HG03571 (cell line): ENCODE measurements around the gene ABTB1.

Experiments used
- ATAC-seq: cut with Tn5 transposase; IDR thresholded peaks from one replicate; pipeline ENCODE4 v1.9.1; 2021; ENCODE audit not compliant: unreplicated experiment

ABTB1 gene

DNA sequence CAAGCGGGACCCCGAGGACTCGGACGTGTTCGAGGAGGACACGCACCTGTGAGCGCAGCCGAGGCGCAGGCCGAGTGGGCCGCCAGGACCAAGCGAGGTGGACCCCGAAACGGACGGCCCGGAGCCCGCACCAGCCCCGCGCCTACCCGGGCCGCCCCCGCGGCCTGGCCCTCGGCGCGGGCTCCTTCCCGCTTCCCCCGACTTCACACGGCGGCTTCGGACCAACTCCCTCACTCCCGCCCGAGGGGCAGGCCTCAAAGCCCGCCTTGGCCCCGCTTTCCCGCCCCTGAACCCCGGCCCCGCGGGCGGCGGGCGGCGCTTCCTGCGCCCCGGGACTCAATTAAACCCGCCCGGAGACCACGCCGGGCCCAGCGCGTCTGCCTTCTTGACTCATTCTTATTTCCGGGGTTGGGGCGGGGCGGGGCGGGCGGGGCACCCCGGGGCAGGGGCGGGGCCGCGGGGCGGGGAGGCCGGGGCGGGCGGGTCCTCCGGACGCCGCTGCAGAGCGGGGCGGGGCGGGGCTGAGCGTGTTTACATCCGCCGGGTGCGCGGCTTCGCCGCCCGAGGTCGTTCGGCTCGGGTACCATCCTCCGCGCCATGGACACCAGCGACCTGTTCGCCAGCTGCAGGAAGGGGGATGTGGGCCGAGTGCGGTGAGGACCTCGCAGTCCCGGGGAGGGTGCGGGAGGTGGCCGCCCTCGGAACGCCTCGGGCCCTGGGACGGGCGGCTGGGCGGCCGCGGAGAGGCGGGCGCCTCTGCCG, at the start of gene ABTB1:
TSS of gene ABTB1 (plus strand) at position 524 of the 762 bp plus-strand sequence. CDS start at position 598, 74 bp downstream.
- peak; percentile 60 for ATAC-seq

DNA sequence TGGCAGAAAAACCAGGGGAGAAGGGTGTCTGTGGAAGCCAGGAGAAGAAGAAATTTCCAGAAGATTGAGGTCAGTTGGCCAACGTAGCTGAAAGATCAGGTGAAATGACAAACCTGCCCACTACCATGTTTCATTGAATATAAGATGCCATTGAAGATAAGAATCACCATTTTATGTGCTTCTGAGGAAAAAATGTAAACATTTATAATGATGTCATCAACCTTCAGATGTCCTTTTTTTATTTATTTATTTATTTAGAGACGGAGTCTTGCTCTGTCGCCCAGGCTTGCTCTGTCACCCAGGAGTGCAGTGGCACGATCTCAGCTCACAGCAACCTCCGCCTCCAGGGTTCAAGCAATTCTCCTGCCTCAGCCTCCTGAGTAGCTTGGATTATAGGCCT, 48.7 kb upstream of the ABTB1 start:
- ATAC-seq: no peak

DNA sequence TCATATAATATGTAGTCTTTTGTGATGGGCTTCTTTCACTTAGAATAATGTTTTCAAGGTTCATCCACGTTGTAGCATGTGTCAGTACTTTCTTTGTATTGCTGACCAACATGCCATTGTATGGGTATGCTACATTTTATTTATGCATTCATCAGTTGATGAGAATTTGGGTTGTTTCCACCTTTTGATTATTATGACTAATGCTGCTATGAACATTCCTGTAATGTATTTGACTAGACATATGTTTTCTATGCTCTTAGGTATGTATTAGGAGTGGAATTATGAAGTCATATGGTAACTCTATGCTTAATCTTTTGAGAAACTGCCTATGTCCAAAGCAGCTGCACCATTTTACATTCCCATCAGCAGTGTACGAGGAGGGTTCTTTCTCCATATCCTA, 46.9 kb upstream of the ABTB1 start:
- no peak for ATAC-seq

DNA sequence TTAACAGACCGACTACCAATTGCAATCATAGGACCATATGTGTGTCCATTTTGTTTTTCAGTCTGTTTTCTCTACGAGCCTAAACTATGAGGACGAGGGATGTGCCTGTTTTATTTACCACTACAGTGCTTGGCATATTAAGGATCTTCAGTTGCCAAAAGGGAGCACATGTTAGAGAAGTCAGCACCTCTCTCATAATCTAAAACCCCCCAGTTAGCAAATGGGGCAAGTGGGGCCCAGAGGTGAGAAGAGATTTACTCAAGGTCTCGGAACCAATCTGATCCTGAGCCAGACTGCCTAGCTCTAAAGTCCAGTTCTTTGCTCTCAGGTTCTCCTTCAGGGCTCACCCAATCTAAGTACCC, 44.3 kb upstream of the ABTB1 start:
- no peak for ATAC-seq

DNA sequence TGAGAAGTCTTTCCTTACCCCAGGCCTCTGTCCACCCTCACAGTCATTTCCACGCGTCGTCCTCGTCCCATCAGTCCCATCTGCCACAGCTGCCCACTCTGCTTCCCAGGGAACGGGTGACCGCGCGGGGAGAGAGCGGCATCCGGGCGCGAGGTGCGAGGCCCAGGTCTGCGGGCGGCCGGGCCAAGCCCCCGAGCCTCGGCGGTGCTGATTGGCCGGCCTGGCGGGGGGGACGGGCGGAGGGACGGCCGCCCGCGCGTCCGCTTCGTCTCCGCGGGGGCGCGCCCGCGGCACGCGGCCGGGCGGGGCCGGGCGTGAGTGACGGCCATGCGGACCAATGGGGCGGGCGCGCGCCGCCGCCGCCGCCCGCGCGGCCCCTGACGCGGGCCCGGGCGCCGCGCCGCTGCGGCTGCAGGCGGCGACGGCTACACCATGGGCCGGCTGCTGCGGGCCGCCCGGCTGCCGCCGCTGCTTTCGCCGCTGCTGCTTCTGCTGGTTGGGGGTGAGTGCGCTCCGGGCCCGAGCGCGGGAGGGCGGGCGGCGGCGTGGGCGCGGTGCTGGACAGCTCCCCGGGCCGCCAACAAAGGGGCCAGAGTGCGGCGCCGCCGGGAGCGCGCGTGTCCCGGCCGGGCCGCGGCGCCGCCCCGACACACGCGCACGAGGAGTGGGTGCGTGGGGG, 43.8 kb upstream of the ABTB1 start, which contains the start of gene PODXL2:
TSS of gene PODXL2 (plus strand) at position 398 of the 679 bp plus-strand sequence. CDS start at position 433, 35 bp downstream.
- ATAC-seq: no peak

DNA sequence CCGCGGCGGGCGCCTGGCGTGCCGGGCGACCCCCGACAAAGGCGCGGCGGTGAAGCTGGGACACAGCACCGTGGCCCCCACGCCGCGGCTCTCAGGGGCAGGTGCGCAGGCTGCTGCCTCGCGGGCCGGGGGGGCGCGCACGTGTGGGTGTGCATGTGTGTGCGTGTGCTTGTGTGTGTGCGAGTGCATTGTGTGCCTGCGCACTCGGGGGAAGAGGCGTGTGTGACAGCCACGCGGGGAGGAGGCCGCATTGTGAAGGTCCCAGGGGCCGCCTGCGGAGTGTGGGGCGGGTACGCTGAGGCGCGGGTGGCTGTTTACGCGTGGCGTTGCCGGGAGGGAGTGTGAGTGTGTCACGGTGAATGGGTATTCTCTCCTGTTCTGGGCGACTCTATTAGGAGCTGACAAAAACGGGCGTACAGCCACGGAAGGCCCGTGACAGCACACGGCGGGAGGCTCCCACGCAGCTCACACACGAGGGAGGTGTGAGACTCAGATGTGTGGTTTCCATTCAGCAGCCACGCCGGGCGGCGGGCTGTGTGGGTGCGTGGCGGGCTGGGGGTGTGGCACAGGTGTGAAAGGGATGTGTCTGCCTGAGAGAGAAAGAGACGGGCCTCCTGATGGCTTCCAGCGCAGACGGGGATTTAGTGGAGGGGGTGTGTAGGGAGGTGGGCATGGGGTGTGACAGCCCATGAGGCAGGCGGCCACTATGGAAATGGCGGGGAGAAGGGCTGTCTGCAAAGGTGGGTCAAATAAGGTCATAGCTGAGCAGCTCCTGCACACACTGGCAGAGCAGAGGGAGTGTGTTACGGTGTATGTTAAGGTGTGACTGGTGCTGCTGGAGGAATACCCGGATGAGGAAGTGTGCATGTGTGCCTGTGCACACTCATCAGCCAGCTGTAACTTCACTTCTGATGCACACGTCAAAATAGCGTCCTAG, 43.0 kb upstream of the ABTB1 start:
- ATAC-seq: no peak

DNA sequence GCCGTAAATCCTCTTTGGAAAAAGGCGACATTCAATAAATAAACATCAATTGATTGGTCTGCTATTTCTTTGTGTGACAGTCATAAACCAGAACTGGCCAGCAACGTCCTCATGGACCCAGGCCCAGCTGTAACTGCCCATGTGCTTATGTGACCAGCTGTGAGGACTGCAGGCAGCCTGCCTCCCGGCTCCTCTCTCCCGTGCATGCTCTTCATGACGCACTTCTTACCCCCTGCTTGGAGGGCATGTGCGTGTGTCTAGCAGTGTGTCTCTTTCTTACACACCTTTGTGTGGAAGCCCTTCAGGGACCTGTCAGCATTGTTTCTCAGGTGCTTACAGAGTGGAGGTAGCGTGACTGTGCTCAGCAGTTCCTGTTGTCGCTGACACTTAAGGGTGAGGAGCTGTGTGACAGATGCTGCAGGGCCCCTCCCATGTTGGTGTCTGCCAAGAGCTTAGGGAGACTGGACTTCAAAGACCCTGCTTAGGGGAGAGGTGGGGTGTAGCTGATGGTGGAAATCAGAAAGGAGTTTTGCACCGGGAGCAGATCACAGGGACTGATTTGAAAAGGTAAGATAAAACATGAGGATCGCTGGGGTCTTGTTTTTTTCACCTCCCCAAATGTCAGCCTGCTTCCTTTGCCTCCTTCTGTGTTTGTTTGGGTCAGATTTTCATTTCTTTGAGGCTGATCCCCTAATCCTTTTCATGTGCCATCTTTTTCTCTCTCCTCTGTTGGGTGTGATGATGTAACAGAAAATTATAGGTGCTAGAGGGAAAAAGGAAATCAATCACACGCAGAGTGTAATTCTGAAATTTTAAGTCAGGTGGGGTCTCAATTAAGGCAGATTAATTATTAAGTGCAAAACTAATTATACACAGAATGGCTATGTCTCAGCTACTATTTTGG, 41.7 kb upstream of the ABTB1 start:
- no peak for ATAC-seq

DNA sequence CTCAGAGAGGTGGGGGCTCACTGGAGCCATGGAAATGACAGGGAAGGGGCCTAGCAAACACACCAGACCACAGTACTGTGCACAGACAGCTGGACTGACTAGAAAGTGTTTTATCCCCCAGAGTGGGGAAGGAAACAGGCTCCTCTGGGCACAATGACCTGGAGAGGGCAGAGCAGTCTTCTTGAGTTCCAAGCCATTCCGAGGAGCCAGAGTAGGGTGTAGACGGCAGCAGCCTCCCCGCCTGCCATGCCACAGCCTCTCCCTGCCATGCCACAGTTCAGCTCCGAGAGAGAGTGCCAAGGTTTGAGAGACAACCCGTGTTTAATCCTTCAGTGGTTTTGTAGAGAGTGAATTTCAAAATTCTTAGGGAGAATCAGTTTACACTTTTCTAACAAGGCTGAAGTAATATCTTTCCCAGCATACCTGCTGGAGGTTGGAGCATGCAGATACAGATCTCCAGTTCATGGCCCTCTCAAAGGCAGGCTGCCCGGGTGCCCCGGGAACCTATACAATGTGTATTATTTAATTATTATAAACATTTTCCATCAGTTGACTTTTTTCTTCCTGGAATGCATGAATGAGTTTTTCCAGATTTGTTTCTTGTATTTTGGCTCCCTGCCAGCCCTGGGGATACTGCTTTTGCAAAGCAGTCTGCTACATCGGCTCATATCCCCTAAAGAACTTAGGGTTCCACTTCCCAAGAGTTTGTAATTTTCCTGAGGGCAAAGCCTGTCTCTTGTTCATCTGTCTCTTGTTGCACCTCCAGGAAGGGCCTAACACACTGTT, 40.5 kb upstream of the ABTB1 start:
- ATAC-seq: no peak

DNA sequence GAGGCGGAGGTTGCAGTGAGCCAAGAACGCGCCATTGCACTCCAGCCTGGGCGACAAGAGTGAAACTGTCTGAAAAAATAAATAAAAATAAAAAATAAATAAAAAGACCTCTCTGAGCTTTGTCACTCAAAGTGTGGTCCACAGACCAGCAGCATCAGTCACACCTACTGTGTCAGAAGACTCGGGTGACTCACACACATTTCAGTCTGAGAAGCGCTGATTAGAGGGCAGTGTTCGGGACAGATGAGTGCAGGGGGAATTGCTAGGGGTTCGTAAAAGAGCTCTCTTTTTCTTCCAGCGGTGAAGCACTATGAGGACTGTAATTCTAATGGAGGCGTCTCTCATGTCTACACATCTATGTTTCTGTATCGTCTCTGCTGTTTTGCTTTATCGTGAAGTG, 38.1 kb upstream of the ABTB1 start:
- no peak for ATAC-seq

DNA sequence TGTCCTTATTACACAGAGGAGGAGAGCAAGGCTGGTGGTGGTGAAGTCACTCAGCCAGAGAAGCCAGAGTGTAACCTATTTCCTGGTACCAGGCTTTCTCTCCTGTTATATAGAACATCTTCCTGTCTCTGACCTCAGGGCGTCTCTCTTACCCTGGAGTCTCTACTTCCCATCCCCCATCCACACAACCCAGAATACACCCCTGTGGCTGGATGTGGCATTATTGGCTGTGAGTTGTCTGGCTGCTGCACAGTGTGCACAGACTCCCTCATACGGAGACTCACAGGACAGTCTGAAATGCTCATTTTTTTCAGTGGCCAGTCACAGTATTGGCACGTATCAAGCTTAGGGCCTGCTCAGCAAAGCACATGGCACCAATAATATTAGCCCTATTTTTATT, 35.2 kb upstream of the ABTB1 start:
- no peak for ATAC-seq

DNA sequence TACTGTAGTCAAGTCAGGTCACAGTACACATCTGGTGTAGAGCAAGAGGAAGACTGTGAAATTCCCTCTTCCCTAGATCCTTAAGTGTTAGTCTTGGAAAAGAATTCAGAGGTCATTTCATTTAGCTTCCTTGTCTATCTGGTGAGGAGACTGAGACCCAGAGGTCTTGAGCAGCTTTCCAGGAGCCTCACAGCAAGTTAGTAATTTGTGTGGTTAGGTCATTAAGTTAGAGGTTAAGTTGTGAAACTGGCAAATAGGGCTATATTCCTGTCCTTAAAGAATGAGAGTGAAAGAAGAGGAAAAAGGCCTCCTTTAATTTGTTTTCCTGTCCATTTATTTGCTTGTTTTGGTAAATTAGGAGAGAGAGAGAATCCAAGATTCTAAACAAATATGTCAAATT, 34.8 kb upstream of the ABTB1 start:
- ATAC-seq: no peak

DNA sequence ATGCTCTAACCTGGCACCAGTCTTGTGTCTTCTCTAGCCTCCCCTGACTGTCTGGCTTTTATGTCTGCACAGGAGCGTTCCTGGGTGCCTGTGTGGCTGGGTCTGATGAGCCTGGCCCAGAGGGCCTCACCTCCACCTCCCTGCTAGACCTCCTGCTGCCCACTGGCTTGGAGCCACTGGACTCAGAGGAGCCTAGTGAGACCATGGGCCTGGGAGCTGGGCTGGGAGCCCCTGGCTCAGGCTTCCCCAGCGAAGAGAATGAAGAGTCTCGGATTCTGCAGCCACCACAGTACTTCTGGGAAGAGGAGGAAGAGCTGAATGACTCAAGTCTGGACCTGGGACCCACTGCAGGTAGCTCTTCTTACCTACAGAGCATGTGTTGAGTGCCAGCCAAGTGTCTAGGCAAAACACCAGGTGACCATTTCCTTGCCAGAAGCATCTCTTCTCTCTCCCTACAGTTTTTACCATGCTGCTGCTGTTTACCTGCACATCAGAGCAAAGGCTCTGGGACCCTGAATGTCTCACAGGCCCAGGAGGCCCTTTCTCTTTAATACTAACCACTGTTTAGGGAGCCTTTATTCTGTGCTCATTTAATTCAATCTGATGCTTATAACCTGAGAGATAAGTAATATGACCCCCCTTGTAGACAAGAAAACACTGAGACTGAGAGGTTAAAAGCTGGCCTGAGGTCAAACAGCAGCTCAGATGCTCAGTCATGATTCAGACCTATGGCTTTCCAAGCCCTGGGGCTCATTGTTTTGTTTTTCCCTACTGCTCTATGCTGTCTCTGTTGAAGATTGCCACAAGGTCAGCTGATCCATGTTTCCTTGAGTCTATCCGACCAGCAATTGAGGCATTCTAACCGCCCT, 33.3 kb upstream of the ABTB1 start:
- ATAC-seq: no peak

DNA sequence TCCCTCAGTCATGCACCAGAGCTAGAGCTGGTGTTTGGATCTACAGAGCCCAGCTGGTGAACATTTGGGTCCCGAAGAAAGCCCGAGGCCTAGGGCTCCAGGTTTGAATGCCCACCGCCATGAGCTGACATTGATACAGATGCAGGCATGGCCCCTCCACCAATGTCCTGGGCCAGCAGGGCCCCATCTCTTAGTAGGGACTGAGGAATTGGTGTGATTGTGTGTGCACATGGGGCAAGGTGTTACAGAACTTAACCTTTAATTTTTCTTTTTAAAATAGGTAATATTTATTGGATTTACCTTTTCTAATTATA, 32.8 kb upstream of the ABTB1 start:
- ATAC-seq: no peak

DNA sequence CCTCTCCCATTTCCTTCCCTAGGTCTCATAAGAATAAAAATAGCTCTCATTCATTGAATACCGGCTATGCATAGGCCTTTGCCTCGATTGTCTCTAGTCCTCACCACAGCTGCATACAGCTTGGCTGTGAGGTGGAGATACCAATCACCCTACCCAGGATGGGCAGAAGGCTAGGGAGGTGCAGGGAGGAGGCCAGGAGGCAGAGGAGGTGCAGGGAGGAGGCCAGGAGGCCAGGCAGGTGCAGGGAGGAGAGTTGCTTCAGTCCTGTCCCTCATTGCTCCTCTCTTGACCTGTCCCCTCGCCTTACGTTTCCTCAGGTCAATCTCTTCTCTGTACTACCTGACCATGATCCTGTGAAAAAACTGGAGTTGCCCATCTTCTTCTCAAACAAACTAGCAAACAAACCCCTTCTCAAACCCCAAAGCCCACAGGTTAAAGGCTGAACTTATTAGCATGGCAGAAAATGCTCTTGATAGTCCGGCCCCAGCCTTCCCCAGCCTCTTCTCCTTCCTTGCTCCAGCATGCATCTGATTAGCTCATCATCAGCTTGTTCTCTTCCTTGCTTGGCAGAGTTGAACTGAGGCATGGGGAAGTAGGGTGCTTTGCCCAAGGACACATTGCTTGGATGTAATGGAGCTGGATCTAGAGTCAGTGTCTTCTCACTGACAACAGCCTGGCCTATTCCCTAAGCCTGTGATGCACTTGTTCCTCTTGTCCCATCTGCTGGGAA, 27.9 kb upstream of the ABTB1 start:
- ATAC-seq: no peak

DNA sequence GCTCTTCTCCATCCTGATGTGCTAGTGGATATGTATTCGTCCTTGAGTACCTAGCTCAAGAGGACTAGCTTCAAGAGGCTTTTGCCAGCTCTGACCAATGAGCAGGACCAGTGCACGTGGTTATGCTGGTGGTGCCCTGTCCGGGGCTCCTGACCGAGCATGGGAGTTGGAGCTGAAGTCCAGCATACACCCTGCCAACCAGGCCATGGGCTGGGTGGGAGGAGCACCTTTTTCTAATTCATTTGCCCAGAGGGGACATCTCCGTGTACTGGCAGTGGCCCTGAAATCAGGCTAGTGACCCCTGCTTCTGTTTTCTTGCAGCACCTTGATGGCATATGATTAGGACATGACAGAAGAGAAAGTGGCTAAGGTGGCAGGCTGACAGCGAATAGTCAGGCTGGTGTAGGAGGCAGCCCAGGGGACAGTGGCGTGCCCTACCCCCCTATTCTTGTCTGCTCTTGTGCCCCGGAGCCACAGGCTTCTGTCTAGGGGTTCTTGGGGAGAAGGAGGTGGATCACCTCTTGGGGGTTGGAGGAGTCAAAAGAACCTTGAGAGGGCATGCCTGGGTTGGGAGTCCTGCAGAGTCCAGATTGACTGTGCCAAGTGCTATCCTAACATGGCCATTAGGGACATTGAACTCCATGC, 27.3 kb upstream of the ABTB1 start:
- no peak for ATAC-seq

DNA sequence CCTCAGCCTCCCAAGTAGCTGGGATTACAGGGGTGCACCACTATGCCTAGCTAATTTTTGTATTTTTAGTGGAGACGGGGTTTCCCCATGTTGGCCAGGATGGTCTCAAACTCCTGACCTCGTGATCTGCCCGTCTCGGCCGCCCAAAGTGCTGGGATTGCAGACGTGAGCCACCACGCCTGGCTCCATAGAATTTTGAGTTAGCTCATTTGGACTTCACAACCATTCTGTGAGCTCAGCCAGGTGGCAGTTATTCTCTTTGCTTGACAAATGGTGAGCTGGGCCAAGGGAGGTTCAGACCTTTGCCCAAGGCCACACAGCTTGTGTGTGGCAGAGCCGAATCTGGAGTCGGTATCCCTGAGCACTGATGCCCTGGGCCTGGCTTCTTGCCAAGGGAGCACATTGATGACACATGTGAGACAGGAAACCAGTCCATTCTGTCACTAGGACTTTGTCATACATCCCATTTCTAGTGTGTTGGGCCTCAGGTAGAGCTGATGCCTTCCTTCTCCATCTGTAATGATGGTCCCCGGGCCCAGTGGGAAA, 26.2 kb upstream of the ABTB1 start:
- no peak for ATAC-seq

DNA sequence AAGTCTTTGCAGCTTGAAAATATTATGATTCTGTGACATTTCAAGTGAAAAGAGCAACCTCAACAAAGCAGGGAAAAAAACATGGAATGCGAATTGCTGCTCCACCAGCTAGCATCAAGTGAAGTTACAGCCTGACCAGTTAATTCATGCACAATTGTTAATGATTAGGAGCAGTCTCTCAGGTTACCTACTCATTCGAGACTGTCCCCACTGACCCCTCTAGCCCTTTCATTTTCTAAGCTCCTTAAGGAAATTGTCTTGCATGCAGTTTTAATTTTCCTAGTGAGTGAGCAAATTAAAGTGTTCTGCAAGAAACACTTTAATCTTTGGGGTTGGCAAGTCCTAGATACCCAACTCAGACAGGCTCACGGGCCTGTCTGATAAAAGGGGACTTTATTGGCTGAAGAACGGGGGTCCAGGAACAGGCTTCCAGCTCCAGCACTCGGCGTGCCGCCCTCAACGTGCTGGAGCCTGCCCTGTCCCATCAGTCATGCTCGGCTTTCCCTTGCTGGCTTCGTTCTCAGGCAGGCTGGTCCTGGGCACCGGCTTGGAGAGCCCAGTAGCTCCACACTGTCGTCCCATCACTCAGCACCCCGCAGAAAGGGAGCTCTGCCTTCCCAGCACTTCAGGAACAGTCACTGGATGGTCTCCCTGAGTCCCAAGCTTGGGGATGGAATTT, 25.4 kb upstream of the ABTB1 start:
- ATAC-seq: no peak
